ENCODE results near the gene ZNF146. TPM values are rescaled to one million over a fixed set of nuclear protein-coding genes. Genes with fewer than 3 reads are reported as not detected.

The ZNF146 gene
- 104 to 170 TPM (median 114 TPM) in 5 replicates for total RNA-seq (2022; extraction: Qiagen RNA extraction)

GRCh38 chr19:36214386-36215275 lies at the start of gene ZNF146, which contains the start of gene ZNF565:
ZNF146 (plus strand) TSS chr19:36215106; CDS start chr19:36236441, 21,335 bp downstream.
ZNF565 (minus strand) TSS chr19:36214665; CDS start chr19:36201985, 12,680 bp downstream.

Other genes with a start within 250 kb of the ZNF146 start
- gene SDHAF1, start 219.9 kb upstream of the ZNF146 start, total RNA-seq (2022; extraction: Qiagen RNA extraction) = 32.3 to 50.8 TPM (median 46.9 TPM) in 5 replicates
- 0.04 to 0.50 TPM (median 0.25 TPM) in 5 replicates for gene SYNE4, start 206.3 kb upstream of the ZNF146 start, total RNA-seq (2022; extraction: Qiagen RNA extraction)
- 23.0 to 25.8 TPM (median 24.4 TPM) in 5 replicates for gene ALKBH6, start 200.9 kb upstream of the ZNF146 start, total RNA-seq (2022; extraction: Qiagen RNA extraction)
- gene CLIP3, start 182.2 kb upstream of the ZNF146 start, total RNA-seq (2022; extraction: Qiagen RNA extraction) = 0.46 to 1.3 TPM (median 0.78 TPM) in 5 replicates
- gene THAP8, start 160.8 kb upstream of the ZNF146 start, total RNA-seq (2022; extraction: Qiagen RNA extraction) = 5.3 to 8.4 TPM (median 7.5 TPM) in 5 replicates
- gene WDR62, start 160.2 kb upstream of the ZNF146 start, total RNA-seq (2022; extraction: Qiagen RNA extraction) = 21.3 to 28.1 TPM (median 25.4 TPM) in 5 replicates
- gene OVOL3, start 104.0 kb upstream of the ZNF146 start, total RNA-seq (2022; extraction: Qiagen RNA extraction) = 0.19 to 0.32 TPM (median 0.29 TPM) in 4 of 5 replicates, not detected in the other
- 225 to 266 TPM (median 251 TPM) in 5 replicates for gene POLR2I, start 100.2 kb upstream of the ZNF146 start, total RNA-seq (2022; extraction: Qiagen RNA extraction)
- gene TBCB, start 99.6 kb upstream of the ZNF146 start, total RNA-seq (2022; extraction: Qiagen RNA extraction) = 435 to 567 TPM (median 554 TPM) in 5 replicates
- 1,516 to 2,255 TPM (median 2,139 TPM) in 5 replicates for gene CAPNS1, start 75.0 kb upstream of the ZNF146 start, total RNA-seq (2022; extraction: Qiagen RNA extraction)
- not detected in 5 replicates for gene COX7A1, start 62.7 kb upstream of the ZNF146 start, total RNA-seq (2022; extraction: Qiagen RNA extraction)
- 3.7 to 4.9 TPM (median 4.1 TPM) in 5 replicates for gene ZNF565, start 441 bp upstream of the ZNF146 start, total RNA-seq (2022; extraction: Qiagen RNA extraction)
- gene ZFP14, start 164.1 kb downstream of the ZNF146 start, total RNA-seq (2022; extraction: Qiagen RNA extraction) = 1.5 to 2.3 TPM (median 2.0 TPM) in 5 replicates
- 1.5 to 2.2 TPM (median 1.8 TPM) in 5 replicates for gene ZFP82, start 203.5 kb downstream of the ZNF146 start, total RNA-seq (2022; extraction: Qiagen RNA extraction)

Data from A549 treated with AZD2906 at 1 μM for 4 hours (cell line).